Stimulated activated CD4-positive, alpha-beta T cell treated with anti-CD3 and anti-CD28 coated beads, Interleukin-15, amount 100 ng/mL, for 48 hours (primary cell): ENCODE measurements around the gene PTPRN2.

ENCODE experiments used
- DNase-seq, 2 donors: peaks; one replicate each; pipeline ENCODE4 v3.0.0-alpha.2; 2020; ENCODE audit warnings: low read depth in 2 of 2

Gene PTPRN2

DNA sequence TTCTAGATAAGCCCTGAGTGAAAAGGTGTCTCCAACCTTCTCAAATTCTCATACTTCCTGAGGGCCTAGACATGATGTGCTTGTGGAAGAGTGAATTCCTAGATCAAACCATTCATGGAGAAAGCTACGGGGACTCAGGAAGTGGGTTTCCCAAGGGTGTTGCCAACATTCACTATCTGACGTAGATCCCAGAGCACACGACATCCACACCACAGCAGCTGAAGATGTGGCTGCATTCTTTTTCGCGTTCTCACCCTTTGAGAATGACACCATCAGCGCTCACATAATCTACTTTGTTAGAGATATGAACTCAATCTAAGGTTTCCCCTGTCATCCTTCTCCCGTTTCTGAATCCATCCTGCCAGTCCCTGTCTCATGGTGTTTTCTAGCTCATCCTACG lies 960.0 kb downstream of the PTPRN2 start:
- no peak for DNase-seq

DNA sequence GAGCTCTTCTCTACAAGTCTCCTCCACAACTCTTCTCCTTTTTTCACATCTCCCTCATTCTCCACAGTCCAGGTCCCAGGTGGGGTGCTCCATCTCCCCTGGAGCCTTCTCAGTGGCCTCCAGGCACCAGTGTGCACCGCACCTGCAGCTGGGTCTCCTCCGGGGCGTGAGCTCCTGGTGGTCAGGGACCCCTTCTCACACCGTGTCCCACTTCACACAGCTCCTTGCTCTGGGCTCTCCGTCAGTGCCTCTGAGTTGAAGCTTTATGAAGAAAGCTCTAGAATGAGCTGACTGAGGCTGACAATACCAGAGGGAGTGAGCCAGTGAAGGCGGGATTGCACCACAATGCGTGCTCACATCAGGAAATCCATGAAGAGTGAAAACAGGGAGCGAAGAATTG lies 960.6 kb downstream of the PTPRN2 start:
- no peak for DNase-seq

DNA sequence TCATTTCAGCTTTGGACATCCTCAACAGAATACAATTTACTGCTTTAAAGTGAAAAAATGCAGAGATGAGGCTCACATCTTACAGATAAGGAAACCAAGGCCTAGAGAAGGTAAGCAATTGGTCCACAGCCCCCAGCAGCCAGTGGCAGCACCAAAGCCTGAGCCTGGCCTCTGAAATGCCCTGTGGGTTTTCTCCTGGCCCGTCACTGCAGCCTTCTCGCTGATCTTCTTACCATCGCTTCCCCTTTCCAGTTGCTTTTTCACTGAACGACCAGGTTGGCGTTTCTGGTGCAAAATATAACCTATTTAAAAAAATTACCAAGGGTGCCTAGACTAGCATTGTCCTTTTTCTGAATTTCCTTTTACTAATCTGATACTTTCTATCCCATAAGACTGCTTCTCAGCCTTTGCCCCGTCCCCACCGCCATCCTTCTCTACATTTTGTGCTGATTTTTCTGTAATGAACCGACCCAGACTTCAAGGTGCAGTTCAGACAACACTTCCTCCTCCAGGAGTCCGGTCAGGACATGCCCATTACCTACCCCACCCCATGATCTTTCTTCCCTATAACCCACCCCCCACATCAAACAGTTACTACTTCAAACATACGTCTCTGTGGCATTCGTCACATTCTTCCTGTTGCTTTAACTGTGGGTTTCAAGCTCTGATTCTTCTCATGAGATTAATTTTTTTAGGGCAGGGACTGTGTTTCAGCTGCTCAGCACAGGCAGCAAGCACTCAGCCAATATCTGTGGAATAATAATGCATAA lies 961.5 kb downstream of the PTPRN2 start:
- no peak for DNase-seq

DNA sequence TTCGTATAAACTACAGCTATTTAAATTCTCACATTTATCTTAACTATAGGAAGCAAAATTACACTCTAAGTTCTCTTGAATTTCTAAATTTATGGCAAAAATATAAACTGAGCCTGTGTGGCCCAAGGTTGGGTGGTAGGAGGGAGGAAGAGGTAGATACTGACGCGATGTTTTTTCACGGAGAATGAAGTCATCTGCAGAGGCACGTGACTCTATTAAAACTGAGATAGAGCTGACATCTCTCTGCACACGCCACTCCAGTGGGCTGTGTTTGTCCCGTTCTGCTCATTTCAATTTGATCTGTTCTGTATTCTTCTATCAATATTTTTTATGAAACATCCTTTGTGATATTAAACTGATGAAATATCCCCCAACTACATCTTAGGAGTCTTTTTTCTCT lies 964.1 kb downstream of the PTPRN2 start:
- no peak for DNase-seq

DNA sequence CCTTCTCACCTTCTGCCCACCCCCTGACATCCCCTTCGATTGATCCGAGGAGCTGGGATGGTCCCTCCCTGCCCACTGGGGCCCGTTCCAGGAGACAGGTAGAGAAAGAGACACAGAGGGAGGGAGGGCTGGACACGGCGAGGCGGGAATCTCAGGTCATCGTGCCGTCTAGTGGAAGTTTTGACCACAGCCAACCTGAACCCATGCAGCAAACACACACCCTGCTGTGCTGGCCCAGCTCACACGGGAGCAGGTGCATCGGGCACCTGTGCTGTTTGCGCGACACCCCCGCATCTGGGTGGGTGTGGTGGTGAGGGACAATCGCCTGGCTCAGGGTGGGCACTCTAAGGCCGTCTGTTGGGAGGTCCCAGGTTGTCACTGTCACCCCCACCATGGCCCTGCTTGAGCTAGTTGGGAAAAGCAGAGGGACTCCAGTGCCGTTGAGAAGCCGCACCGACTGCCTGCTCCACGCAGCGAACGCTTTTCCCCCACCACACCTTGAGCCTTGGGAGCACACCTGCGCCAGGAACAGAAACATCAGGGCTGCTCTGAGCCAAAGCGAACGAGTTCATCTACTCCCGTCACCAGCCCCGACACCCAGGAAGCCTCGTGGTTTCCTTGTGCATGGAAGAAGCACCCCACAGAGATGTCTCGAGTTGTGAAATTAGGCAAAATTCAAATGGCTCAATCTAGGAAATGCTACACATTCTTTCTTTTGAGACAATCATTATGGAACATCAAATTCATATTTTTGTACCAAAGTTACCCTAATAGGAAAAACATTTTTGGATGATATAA lies 965.0 kb downstream of the PTPRN2 start:
- no peak for DNase-seq

DNA sequence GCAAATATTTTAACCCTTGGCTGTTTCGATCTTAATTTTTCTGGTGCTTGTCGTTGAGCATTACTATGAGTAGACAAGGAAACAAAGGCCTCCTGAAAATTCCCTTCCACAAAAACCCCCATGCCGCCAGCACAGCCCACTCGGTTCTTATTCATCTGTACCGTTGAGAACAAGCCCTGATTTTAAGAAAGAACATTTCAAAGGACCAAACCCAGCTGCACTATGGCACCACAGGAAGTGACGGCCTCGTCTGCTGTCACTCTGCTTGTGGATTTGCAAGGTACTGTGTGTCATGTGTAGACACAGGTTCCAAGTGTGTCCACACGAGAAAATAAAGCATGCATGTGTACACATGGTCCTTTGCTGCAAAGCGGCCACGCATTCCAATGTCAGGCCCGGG lies 965.6 kb downstream of the PTPRN2 start:
- DNase-seq: no peak

DNA sequence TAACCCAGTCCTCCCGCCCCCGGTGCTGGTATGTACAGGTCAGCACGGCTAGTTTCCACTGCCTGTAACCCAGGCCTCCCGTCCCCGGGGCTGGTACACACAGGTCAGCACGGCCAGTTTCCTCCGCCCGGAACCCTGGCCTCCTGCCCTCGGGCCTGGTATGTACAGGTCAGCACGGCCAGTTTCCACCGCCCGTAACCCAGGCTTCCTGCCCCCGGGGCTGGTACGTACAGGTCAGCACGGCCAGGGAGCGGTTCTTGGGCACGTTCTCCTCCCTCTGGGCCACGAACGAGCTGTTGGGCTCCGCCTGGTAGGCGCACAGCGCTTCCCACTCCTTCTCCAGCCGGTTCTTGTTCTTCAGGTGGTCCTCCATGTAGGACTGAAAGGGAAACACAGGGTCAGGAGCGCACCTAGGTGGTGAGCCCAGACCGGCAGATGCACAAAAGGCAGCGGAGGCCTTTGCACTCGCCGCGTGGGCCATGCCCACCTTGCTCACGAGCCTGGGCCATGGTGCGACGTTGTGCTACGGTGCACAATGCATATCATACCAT lies 966.4 kb downstream of the PTPRN2 start:
- DNase-seq: no peak

DNA sequence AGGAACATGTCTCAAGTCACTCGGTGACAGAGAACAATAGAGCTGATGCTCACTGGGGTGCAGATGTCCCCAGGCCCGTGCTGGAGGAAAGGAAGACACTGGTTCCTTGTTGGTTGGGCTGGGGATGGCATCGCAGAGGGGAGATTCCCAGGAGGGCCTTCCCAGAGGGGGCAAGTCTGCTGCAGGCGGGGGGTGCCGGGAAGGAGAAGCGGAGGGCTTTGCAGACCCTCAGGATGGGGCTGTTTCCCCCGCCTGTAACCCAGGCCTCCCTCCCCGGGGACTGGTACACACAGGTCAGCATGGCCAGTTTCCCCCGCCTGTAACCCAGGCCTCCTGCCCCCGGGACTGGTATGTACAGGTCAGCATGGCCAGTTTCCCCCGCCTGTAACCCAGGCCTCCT lies 967.0 kb downstream of the PTPRN2 start:
- DNase-seq: no peak

DNA sequence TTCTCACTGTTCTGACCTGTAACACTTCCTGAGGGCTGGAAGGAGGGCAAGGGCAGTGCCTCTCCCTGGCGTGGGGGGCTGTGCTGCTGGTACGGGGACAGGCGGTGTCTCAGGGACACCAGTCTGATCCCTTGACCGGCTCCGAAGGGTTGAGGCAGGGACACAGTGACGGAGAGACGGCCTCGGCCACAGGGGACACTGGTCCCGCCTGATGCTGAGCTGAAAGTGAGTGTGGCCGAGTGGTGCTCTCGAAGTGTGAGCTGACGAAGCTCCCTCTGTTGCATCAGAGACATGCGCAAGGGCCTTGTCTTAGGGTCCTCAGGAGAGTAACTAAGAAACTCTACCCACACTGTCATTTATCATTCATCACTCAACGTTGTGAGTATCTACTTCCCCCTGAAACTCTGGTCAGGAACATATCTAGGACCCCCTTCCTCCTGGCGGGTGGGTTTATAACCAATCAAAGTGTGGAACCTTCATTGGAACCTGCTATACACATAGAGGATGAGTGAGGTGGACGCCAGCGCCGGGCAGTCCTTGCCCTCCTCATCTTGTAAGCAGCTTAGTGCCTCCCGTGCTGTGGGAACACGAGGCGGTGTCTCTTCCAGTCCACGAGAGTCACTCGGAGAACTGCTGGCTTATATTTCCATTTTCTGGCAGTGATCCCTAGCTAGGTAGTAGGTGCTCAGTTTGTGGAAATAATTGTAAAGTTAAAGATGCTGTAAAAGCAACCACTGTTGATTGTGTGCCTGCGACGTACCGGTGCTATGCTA lies 967.7 kb downstream of the PTPRN2 start:
- no peak for DNase-seq

DNA sequence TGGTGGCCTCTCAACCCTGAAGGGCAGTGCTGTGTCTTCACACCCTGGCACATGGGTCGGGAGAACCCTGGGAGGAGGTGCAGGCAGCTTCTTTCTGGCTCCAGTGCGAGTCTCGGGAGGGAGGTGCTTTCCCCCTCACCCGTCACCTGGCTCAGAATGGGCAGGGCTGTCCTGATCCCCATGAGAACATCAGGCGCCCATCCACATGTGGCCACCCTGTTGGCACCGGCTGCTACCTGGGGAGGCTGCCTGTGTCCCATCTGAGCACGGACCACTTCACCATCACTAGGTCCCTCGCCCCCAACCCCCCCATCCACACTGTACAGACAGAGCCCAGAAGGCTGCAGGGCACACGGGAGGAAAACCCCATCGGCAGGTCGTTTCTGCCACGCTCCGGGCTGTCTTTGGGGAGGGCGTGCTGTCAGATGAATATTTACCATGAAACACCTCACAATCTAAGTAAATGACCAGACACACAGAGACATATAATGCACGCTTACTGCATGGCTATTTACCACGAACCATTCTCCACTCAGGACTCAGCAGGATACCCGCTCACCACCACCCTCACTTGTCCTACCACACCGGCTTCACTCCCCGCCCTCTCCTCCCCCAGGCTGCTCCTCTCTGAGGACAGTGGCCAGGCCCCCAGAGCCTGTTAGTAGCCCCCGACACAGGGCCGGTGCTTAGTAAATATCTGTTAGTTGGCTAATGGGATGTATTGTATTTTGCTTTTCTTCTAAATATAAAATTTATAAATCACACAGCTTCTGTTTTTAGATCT lies 968.6 kb downstream of the PTPRN2 start:
- DNase-seq: no peak

DNA sequence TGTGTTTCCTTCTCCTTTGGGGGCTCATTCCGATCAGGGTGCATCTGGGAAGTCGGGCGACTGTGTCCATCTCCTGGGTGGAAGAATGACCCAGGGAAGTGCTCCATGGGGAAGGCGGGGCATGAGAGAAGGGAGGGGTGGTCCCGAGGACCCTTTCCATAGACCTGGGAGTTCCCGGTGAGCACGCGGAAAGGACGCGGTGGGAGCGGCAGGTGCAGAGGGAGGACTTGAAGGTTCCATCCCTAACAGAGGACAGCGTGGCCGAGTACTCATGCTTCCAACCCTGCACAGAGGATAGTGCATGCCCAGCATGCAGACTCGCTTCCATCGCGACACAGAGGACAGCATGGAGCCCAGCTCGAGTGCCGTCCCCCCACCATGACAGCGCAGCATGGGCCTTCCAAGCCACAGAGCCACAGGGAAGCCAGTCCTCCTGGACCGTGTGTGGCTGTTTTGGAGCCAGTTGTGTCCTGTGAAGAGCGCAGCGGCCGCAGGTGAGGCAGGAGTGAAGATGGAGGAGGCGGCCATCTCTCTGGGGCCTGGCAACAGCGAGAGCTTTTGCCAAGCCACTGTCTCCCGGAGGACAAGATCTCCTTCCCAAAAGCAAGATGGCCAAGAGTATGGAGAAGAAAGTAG lies 969.4 kb downstream of the PTPRN2 start:
- no peak for DNase-seq

DNA sequence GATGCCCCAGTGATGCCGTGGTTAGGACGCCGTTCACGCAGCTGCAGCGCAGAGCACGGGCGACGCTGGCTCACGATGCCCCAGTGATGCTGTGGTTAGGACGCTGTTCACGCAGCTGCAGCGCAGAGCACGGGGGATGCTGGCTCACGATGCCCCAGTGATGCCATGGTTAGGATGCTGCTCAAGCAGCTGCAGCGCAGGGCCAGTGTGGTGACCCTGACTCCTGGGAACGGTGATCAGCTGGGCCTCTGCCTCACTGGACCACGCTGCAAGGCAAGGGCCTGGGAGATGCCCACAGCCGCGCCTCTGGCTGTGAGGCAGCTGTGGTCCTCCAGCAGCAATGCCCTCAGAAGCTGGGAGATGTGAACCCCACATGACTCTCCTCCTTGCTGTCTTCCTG lies 970.2 kb downstream of the PTPRN2 start:
- no peak for DNase-seq

DNA sequence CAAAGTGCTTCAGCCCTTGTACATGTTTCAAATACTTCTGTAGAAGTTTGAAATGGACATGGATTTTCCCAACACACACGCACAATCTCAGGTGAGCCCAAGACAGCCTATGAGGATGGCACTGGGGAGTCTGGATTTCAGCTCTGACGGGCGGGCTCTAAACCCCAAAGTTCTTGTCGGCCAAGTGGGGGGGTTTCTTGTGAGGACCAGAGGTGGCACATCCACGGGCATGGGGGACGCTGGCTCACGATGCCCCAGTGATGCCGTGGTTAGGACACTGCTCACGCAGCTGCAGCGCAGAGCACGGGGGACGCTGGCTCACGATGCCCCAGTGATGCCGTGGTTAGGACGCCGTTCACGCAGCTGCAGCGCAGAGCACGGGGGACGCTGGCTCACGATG lies 970.7 kb downstream of the PTPRN2 start:
- DNase-seq: no peak

DNA sequence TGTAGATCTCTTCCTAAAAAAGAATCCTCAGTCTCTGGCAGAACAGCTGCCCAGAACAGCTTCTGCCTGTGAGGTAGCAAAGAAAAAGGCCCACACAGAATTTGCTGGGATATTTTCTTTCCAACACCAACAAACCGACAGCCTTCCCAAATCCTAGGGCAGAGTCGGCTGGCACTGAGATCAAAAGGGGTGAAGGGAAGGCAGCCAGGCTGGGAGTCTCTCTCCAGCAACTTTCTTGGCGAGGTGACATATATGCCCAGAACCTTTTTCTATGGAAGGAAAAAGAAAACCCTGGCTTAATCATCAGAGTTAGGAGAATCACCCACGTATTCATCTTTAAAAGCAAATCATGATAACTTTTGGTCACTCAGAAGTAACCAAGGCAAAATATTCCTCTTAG lies 971.2 kb downstream of the PTPRN2 start:
- no peak for DNase-seq

DNA sequence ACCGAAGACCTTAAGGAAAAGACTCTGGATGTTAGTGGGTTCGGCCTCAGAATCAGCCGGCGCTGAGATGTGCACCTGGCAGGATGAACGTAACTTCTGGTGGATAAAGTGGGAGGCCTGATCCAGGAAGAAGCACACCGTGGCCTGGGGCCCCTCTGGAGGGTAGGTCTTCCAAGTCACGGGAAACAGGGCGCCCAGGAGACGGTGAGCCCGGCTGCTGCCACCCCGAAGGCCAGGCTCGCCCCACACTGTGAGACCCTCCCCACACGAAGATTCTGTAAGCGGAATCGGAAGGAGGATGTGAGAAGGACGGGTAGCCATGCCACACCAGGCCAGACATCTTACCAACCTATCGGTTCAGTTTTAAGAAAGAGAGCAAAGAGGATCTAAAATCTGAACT lies 971.8 kb downstream of the PTPRN2 start:
- no peak for DNase-seq

DNA sequence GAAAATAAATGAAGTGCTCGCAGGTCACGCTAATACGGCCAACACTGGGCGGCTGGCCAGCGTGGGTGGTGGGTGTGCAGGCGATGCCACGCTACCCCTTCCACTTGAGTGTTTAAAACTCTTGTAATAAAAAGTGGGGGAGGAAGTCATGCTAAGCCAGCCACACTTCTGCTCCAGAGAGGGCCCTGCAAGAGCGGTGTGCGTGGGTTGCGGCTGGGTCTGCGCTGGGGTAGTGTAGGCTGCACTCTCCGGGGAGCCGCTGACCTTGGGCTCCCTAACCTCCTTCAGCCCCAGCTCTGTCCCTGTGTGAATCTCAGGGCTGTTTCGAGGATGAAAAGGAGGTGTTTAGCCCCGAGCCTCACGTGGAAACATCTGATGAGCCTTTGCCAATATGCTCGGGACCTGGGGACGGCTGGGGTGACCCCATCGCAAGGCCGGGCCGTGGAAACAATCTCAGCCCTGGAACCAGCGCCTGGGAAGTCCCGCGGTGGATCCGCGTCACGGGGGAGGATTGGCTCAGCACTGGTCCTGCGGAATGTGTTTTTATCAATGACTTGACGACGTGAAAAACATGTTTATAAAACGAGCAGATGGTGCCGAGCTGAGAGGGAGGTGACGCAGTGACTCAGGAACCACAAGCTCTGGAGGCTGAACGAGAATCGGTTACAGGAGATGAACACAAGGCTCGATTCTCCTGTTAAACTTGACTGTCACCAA lies 972.4 kb downstream of the PTPRN2 start:
- DNase-seq: no peak

DNA sequence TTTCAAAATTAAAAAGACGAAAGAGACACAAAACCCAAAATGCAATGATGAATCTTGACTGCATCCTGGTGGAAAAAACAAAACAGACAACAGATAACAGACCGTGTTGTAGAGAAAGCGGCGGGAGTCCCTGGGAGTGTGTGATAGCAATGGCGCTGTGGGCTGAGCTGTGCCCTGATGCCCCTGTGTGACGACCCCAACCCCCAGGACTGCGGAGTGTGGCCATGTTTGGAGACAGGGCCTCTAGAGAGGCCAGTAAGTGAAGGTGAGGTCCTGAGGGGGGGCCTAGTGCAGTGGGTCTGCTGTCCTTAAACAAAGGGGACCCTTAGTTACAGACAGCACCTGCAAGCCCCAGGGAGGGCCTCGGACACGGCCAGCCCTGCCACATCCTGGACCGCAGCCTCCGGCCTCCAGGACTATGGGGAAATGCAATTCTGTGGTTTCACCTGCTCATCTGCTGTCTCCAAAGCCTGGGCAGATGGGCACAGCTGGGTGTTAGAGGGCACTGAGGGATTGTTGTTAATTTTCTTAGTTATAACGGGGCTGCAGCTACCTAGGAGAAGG lies 973.1 kb downstream of the PTPRN2 start:
- DNase-seq: no peak

DNA sequence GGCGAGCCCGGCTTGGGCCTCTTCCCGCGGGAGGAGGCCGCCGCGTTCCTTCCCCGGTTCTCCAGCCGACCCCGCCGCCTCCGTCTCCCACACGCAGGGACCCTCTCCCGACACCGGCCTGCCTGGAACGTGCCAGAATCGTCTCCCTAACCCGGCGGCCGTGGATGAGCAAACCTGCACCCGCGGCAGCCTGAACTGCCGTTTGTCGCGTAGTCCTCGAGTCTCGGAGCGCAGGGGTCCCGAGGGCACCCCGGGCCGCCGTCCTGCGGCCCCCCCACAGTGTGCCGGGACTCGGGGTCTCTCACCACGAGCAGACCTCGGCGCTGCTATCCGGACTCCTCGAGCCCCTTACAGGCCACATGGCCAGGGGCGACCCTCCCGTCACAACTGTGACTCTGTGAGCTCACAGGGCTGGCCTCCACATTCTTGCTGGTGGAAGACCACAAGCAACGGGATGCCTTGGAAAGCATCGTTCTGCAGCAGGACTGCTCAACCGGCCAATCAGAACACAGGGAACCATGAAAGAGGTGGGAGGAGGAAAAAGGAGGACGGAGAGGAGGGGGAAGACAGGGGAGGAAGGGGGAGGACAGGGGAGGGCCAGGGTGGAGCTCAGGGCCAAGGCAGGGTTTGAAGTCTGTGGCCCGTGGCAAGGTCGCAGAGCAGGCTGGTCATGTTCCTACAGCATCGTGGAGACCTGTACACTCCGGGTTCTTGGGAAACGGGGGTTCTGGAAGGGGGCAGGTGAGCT lies 973.9 kb downstream of the PTPRN2 start:
- no peak for DNase-seq
